ENCODE results near the gene RAG2.

The RAG2 gene

DNA sequence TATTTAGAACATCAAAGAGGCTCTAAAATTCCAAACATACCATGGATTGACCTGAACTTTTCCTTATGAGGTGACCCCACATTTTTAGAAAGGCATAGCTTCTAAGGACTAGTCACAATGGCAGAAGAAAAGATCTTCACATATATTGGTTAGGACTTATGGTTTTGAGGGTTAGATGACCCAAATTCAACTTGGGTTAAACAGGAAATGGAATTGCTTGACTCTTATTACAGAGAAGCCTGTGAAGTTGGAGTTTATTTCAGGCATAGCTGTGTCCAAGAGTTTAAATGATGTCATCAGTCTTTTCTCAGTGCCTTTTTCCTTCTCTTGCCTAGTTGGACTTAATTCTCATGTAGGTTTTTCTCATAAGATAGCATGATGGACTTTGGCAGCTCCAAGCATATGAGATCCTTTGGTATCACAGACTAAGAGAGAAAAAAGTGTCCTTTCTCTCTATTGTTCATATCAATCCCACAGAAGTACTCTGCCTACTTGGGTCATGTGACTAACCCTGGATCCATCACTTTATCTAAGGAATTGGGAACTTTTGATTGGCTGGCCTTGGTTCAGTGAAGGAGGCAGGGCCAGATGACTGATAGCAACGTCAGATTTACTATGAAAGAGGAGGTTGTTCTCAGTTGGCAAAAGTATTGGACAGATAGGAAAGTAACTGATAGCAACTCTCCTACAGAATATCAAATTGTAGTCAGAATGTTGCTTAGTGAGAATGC lies 47.5 kb downstream of the RAG2 start:
- no peak for DNase-seq (ENCODE audit: low spot score)
